Measurements from ENCODE around the gene SLMAP. TPM values are rescaled to one million over a fixed set of nuclear protein-coding genes. Genes with fewer than 3 reads are reported as not detected.

The SLMAP gene
- total and polyA plus RNA-seq, 2 experiments from 2014 or later, result 32.1 to 73.0 TPM

GRCh38 chr3:57896691-57897090 lies 140.6 kb downstream of the SLMAP start (continued):
- TF ChIP-seq, protein P1, sequence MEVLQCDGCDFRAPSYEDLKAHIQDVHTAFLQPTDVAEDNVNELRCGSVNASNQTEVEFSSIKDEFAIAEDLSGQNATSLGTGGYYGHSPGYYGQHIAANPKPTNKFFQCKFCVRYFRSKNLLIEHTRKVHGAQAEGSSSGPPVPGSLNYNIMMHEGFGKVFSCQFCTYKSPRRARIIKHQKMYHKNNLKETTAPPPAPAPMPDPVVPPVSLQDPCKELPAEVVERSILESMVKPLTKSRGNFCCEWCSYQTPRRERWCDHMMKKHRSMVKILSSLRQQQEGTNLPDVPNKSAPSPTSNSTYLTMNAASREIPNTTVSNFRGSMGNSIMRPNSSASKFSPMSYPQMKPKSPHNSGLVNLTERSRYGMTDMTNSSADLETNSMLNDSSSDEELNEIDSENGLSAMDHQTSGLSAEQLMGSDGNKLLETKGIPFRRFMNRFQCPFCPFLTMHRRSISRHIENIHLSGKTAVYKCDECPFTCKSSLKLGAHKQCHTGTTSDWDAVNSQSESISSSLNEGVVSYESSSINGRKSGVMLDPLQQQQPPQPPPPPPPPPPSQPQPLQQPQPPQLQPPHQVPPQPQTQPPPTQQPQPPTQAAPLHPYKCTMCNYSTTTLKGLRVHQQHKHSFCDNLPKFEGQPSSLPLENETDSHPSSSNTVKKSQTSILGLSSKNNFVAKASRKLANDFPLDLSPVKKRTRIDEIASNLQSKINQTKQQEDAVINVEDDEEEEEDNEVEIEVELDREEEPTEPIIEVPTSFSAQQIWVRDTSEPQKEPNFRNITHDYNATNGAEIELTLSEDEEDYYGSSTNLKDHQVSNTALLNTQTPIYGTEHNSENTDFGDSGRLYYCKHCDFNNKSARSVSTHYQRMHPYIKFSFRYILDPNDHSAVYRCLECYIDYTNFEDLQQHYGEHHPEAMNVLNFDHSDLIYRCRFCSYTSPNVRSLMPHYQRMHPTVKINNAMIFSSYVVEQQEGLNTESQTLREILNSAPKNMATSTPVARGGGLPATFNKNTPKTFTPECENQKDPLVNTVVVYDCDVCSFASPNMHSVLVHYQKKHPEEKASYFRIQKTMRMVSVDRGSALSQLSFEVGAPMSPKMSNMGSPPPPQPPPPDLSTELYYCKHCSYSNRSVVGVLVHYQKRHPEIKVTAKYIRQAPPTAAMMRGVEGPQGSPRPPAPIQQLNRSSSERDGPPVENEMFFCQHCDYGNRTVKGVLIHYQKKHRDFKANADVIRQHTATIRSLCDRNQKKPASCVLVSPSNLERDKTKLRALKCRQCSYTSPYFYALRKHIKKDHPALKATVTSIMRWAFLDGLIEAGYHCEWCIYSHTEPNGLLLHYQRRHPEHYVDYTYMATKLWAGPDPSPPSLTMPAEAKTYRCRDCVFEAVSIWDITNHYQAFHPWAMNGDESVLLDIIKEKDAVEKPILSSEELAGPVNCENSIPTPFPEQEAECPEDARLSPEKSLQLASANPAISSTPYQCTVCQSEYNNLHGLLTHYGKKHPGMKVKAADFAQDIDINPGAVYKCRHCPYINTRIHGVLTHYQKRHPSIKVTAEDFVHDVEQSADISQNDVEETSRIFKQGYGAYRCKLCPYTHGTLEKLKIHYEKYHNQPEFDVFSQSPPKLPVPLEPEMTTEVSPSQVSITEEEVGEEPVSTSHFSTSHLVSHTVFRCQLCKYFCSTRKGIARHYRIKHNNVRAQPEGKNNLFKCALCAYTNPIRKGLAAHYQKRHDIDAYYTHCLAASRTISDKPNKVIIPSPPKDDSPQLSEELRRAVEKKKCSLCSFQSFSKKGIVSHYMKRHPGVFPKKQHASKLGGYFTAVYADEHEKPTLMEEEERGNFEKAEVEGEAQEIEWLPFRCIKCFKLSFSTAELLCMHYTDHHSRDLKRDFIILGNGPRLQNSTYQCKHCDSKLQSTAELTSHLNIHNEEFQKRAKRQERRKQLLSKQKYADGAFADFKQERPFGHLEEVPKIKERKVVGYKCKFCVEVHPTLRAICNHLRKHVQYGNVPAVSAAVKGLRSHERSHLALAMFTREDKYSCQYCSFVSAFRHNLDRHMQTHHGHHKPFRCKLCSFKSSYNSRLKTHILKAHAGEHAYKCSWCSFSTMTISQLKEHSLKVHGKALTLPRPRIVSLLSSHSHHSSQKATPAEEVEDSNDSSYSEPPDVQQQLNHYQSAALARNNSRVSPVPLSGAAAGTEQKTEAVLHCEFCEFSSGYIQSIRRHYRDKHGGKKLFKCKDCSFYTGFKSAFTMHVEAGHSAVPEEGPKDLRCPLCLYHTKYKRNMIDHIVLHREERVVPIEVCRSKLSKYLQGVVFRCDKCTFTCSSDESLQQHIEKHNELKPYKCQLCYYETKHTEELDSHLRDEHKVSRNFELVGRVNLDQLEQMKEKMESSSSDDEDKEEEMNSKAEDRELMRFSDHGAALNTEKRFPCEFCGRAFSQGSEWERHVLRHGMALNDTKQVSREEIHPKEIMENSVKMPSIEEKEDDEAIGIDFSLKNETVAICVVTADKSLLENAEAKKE (CRISPR knock-in tag; IDR thresholded peaks at IDR 0.05), result no peak

DNA sequence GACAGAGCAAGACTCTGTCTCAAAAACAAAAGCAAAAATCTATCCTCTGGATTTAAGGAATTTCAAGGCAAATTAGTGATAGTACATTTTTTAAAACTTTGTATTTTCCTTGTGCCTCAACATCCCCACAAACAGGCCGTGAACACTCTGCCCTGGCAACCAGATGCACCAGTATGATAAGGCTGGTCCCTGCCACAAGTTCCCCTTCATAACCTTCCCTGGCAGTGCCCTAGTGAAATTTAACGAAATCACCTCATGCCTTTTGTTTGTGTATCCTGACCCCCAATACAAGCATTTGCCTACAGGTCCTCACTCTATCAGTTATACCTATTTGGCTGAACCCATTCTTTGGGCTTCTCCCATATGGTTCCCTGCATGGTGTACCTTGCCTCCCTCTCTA lies 144.7 kb downstream of the SLMAP start:
- H3F3A ChIP-seq (replicated peaks; ENCODE audit: low read depth), result no peaks in the 10 kb centered on the region
- H3K9me2 ChIP-seq (ENCODE audit: insufficient read depth), result no peaks in the 10 kb centered on the region
- peaks cover 9% of the 10 kb centered on the region; the same call in 2 of the 3 replicates for H3K36me3 Mint-ChIP-seq (ENCODE audit: low read depth)
- H3K27ac Mint-ChIP-seq, result no peak overlapping the region
- H3K4me2 ChIP-seq, result no peak overlapping the region
- H3K4me3 ChIP-seq, result no peak overlapping the region
- ATAC-seq (no peak), DNase-seq (ENCODE audit: low spot score) (no peak)
- no peak overlapping the region for H2AFZ ChIP-seq
- H3K4me3 Mint-ChIP-seq, result no peak overlapping the region
- no peaks in the 10 kb centered on the region for H3K4me1 Mint-ChIP-seq
- no peak overlapping the region for H3K27ac ChIP-seq (ENCODE audit: low read depth)
- no peaks in the 10 kb centered on the region for H3K4me1 ChIP-seq (ENCODE audit: insufficient read depth)
- no peaks in the 10 kb centered on the region for H3K79me2 ChIP-seq (replicated peaks; ENCODE audit: insufficient read depth)
- H3K9me3 Mint-ChIP-seq, result no peaks in the 10 kb centered on the region
- H3K27me3 ChIP-seq (ENCODE audit: insufficient read depth), result no peaks in the 10 kb centered on the region
- H4K20me1 ChIP-seq (replicated peaks; ENCODE audit: insufficient read depth), result no peaks in the 10 kb centered on the region
- 0 out of 2 replicates have a peak, but pooled peaks cover 3% of the 10 kb centered on the region for H3K36me3 ChIP-seq (ENCODE audit: insufficient read depth)
- H3K27me3 Mint-ChIP-seq (ENCODE audit: insufficient read depth, low read depth, poor library complexity), result peaks cover 4% of the 10 kb centered on the region
- TF ChIP-seq ZNF331 (CRISPR knock-in tag; IDR thresholded peaks at IDR 0.05; ENCODE audit: low read depth), result no peak
- TF ChIP-seq STAT1 (IDR thresholded peaks at IDR 0.05; ENCODE audit: unreplicated experiment), result no peak
- no peak for TF ChIP-seq POLR2AphosphoS5 (IDR thresholded peaks at IDR 0.05; ENCODE audit: low read depth)
- TF ChIP-seq JUNB (IDR thresholded peaks at IDR 0.05; ENCODE audit: unreplicated experiment), result no peak
- no peak for TF ChIP-seq EZH2 (IDR thresholded peaks at IDR 0.05; ENCODE audit: low read depth, unreplicated experiment)
- TF ChIP-seq, protein P1 (CRISPR knock-in tag; IDR thresholded peaks at IDR 0.05), result no peak
- TF ChIP-seq ETS1 (IDR thresholded peaks at IDR 0.05), result no peak
- TF ChIP-seq CREB1 (CRISPR knock-in tag; IDR thresholded peaks at IDR 0.05; ENCODE audit: low read depth), result no peak
